WTC11 (cell line): ENCODE results near the gene GLYAT. TPM values are rescaled to one million over a fixed set of nuclear protein-coding genes. Genes with fewer than 3 reads are reported as not detected.

Experiments
- ATAC-seq: fragments of 200-7000 bp; cut with Tn5 transposase; 2 replicates; pipeline ENCODE4 v1.10.0; 2021; ENCODE audit warnings: mild to moderate bottlenecking, moderate library complexity
- CTCF ChIA-PET: fragments of 300-600 bp; sonication (Branson Sonifier 250); formaldehyde crosslinking; loops from one replicate; lab custom pipeline; 2021; ENCODE audit warnings: antibody characterized with exemption; lab: Charles Lee
- POLR2A ChIA-PET: fragments of 350-600 bp; sonication (Branson Sonifier 250); formaldehyde crosslinking; loops from one replicate; lab custom pipeline; 2021; ENCODE audit warnings: antibody characterized with exemption; lab: Charles Lee
- DNase-seq: peaks from one replicate; pipeline ENCODE4 v3.0.0; 2021; ENCODE audit warnings: low spot score
- H3K27ac Mint-ChIP-seq: 2 replicates; pipeline ENCODE4 v1.8.0; 2021; ENCODE audit warnings: mixed read lengths
- H3K27me3 Mint-ChIP-seq: 2 replicates; pipeline ENCODE4 v1.8.0; 2021; ENCODE audit warnings: low read depth, mild to moderate bottlenecking, moderate library complexity, mixed read lengths
- H3K36me3 Mint-ChIP-seq: 2 replicates; pipeline ENCODE4 v1.8.0; 2021; ENCODE audit warnings: mixed read lengths
- H3K4me1 Mint-ChIP-seq: 2 replicates; pipeline ENCODE4 v1.8.0; 2022; ENCODE audit warnings: mixed read lengths
- H3K4me3 Mint-ChIP-seq: 2 replicates; pipeline ENCODE4 v1.8.0; 2021; ENCODE audit warnings: mild to moderate bottlenecking, moderate library complexity, mixed read lengths
- H3K9me3 Mint-ChIP-seq: 2 replicates; pipeline ENCODE4 v1.8.0; 2021; ENCODE audit warnings: mixed read lengths
- ATF1 ChIP-seq: sonication (generic); formaldehyde crosslinking; IDR thresholded peaks from 2 replicates; pipeline ENCODE4 v1.8.1; 2023; ENCODE audit warnings: mild to moderate bottlenecking, moderate library complexity, missing genetic modification reagents
- ATF6 ChIP-seq: sonication (generic); formaldehyde crosslinking; IDR thresholded peaks from 2 replicates; pipeline ENCODE4 v1.8.1; 2023; ENCODE audit warnings: mild to moderate bottlenecking, missing genetic modification reagents
- CDX4 ChIP-seq: fragments of 250-450 bp; sonication (Bioruptor Pico); IDR thresholded peaks from 2 replicates; pipeline ENCODE4 v1.9.0; 2021; ENCODE audit warnings: moderate library complexity, mild to moderate bottlenecking, inconsistent platforms, borderline replicate concordance
- E2F5 ChIP-seq: sonication (generic); formaldehyde crosslinking; IDR thresholded peaks from 2 replicates; pipeline ENCODE4 v1.8.1; 2022; ENCODE audit warnings: mild to moderate bottlenecking, moderate library complexity, missing genetic modification reagents
- ETV6 ChIP-seq: sonication (generic); formaldehyde crosslinking; IDR thresholded peaks from 2 replicates; pipeline ENCODE4 v1.8.1; 2022; ENCODE audit warnings: mild to moderate bottlenecking, missing genetic modification reagents
- FOXJ3 ChIP-seq: sonication (generic); formaldehyde crosslinking; IDR thresholded peaks from 2 replicates; pipeline ENCODE4 v1.9.0; 2021; ENCODE audit warnings: missing genetic modification reagents, mild to moderate bottlenecking, borderline replicate concordance
- FOXK1 ChIP-seq: sonication (generic); formaldehyde crosslinking; IDR thresholded peaks from 2 replicates; pipeline ENCODE4 v1.8.0; 2022; ENCODE audit warnings: mild to moderate bottlenecking, moderate library complexity, missing genetic modification reagents
- FOXP1 ChIP-seq: sonication (generic); formaldehyde crosslinking; IDR thresholded peaks from 2 replicates; pipeline ENCODE4 v1.8.0; 2022; ENCODE audit warnings: missing genetic modification reagents, mild to moderate bottlenecking, moderate library complexity, borderline replicate concordance
- GABPB1 ChIP-seq: sonication (generic); formaldehyde crosslinking; IDR thresholded peaks from 2 replicates; pipeline ENCODE4 v1.8.1; 2023; ENCODE audit warnings: mild to moderate bottlenecking, missing genetic modification reagents
- JUN ChIP-seq: sonication (generic); formaldehyde crosslinking; IDR thresholded peaks from 2 replicates; pipeline ENCODE4 v1.8.0; 2023; ENCODE audit warnings: mild to moderate bottlenecking, missing genetic modification reagents
- MLX ChIP-seq: sonication (generic); formaldehyde crosslinking; IDR thresholded peaks from 2 replicates; pipeline ENCODE4 v1.8.1; 2023; ENCODE audit warnings: mild to moderate bottlenecking, missing genetic modification reagents, moderate library complexity
- MXD4 ChIP-seq: fragments of 250-450 bp; sonication (Bioruptor Pico); IDR thresholded peaks from 2 replicates; pipeline ENCODE4 v1.8.0; 2021; ENCODE audit warnings: mild to moderate bottlenecking, moderate library complexity, borderline replicate concordance
- NFATC4 ChIP-seq: fragments of 250-450 bp; sonication (Bioruptor Pico); IDR thresholded peaks from 2 replicates; pipeline ENCODE4 v1.9.0; 2021; ENCODE audit warnings: mild to moderate bottlenecking
- NR1H2 ChIP-seq: sonication (generic); formaldehyde crosslinking; IDR thresholded peaks from 2 replicates; pipeline ENCODE4 v1.9.0; 2021; ENCODE audit warnings: mild to moderate bottlenecking, moderate library complexity, missing genetic modification reagents
- NR2C2 ChIP-seq: sonication (generic); formaldehyde crosslinking; IDR thresholded peaks from 2 replicates; pipeline ENCODE4 v1.8.0; 2022; ENCODE audit warnings: mild to moderate bottlenecking, missing genetic modification reagents
- PRRX2 ChIP-seq: fragments of 250-450 bp; sonication (Bioruptor Pico); IDR thresholded peaks from 2 replicates; pipeline ENCODE4 v1.8.0; 2021; ENCODE audit warnings: mild to moderate bottlenecking
- TCF7 ChIP-seq: sonication (generic); formaldehyde crosslinking; IDR thresholded peaks from 2 replicates; pipeline ENCODE4 v1.8.0; 2022; ENCODE audit warnings: mild to moderate bottlenecking, low read depth, missing genetic modification reagents, moderate library complexity
- USF1 ChIP-seq: sonication (generic); formaldehyde crosslinking; IDR thresholded peaks from 2 replicates; pipeline ENCODE4 v1.8.0; 2022; ENCODE audit warnings: mild to moderate bottlenecking, missing genetic modification reagents
- ZNF281 ChIP-seq: sonication (generic); formaldehyde crosslinking; IDR thresholded peaks from 2 replicates; pipeline ENCODE4 v1.8.0; 2023; ENCODE audit warnings: mild to moderate bottlenecking, missing genetic modification reagents
- ZNF317 ChIP-seq: sonication (generic); formaldehyde crosslinking; IDR thresholded peaks from 2 replicates; pipeline ENCODE4 v1.8.1; 2023; ENCODE audit warnings: low read depth, mild to moderate bottlenecking, moderate library complexity, missing genetic modification reagents, borderline replicate concordance
- ZNF512 ChIP-seq: sonication (generic); formaldehyde crosslinking; IDR thresholded peaks from 2 replicates; pipeline ENCODE4 v1.8.1; 2022; ENCODE audit warnings: missing genetic modification reagents, borderline replicate concordance
- ZNF671 ChIP-seq: fragments of 250-450 bp; sonication (Bioruptor Pico); IDR thresholded peaks from 2 replicates; pipeline ENCODE4 v1.8.0; 2021; ENCODE audit warnings: mild to moderate bottlenecking
- total RNA-seq: library from RNA; stranded (reverse); gene quantifications from 3 replicates; pipeline ENCODE4 v1.2.3, GENCODE V29; 2021

The GLYAT gene
- total RNA-seq, 1 experiment from 2014 or later: not detected

- TF ChIP-seq NFATC4 (CRISPR knock-in tag): no peak
- TF ChIP-seq GABPB1 (CRISPR knock-in tag): no peak
These were observed 57.1 kb downstream of the GLYAT start (continued) for GRCh38 chr11:58674609-58675008.

GRCh38 chr11:58671983-58672633 lies 59.6 kb downstream of the GLYAT start:
- Mint-ChIP-seq H3K4me3 (no peak overlapping the region), H3K27ac (no peak overlapping the region), H3K36me3 (no peaks in the 10 kb centered on the region), H3K27me3 (no peaks in the 10 kb centered on the region), H3K9me3 (no peaks in the 10 kb centered on the region), H3K4me1 (no peaks in the 10 kb centered on the region)
- DNase-seq: no peak
- ChIA-PET POLR2A (no interaction called here), CTCF (interaction anchor here (0.6 to 1.4 kb wide), 3 partner anchors 104 to 386 kb away, joined by 3 to 5 read pairs (median 5); no protein-coding TSS in a partner anchor)
- ATAC-seq: no peak
- TF ChIP-seq ZNF671 (no peak), FOXP1 (CRISPR knock-in tag) (no peak), ATF6 (CRISPR knock-in tag) (no peak), ZNF512 (no peak)
- TF ChIP-seq, all 79 proteins: peak for 0

- CTCF ChIA-PET: interaction anchor here (0.6 kb wide), 1 partner anchor 522 kb away, joined by 4 read pairs; no protein-coding TSS in a partner anchor
- H3K27ac Mint-ChIP-seq: no peak overlapping the region
- no peak overlapping the region for H3K4me3 Mint-ChIP-seq
- POLR2A ChIA-PET: interaction anchor here (0.7 kb wide), 1 partner anchor 149 kb away, joined by 3 read pairs; no protein-coding TSS in a partner anchor
- no peak for DNase-seq
- H3K4me1 Mint-ChIP-seq: no peaks in the 10 kb centered on the region
- peaks cover 15% of the 10 kb centered on the region for H3K9me3 Mint-ChIP-seq
- H3K36me3 Mint-ChIP-seq: no peaks in the 10 kb centered on the region
- no peak for ATAC-seq
- H3K27me3 Mint-ChIP-seq: no peaks in the 10 kb centered on the region; the same call in 1 of the 2 replicates
- TF ChIP-seq FOXJ3 (CRISPR knock-in tag): no peak
- no peak for TF ChIP-seq FOXK1 (CRISPR knock-in tag)
- no peak for TF ChIP-seq MLX (CRISPR knock-in tag)
- no peak for TF ChIP-seq NR2C2
- no peak for TF ChIP-seq CDX4 (CRISPR knock-in tag)
- TF ChIP-seq E2F5 (CRISPR knock-in tag): no peak
- no peak for TF ChIP-seq NR1H2 (CRISPR knock-in tag)
- no peak for TF ChIP-seq ZNF317
- no peak for TF ChIP-seq USF1
- TF ChIP-seq PRRX2 (CRISPR knock-in tag): no peak
- no peak for TF ChIP-seq GABPB1 (CRISPR knock-in tag)
- no peak for TF ChIP-seq MXD4 (CRISPR knock-in tag)
- TF ChIP-seq ZNF281: no peak
- no peak for TF ChIP-seq TCF7 (CRISPR knock-in tag)
- no peak for TF ChIP-seq ETV6 (CRISPR knock-in tag)
- no peak for TF ChIP-seq ATF1
- TF ChIP-seq JUN: no peak
These were observed 71.7 kb downstream of the GLYAT start for GRCh38 chr11:58659910-58660570.
